HG03025 (cell line): ENCODE data around the gene ITPKA.
A peak's percentile ranks its signal among the peaks of the same experiment; 100 is the strongest.

Experiments
- ATAC-seq: cut with Tn5 transposase; IDR thresholded peaks from one replicate; pipeline ENCODE4 v1.9.1; 2021; ENCODE audit warnings: mild to moderate bottlenecking, moderate library complexity; ENCODE audit not compliant: unreplicated experiment, low FRiP score

Gene ITPKA

GRCh38 chr15:41489641-41490040, 4.0 kb upstream of the ITPKA start:
- no peak for ATAC-seq

DNA sequence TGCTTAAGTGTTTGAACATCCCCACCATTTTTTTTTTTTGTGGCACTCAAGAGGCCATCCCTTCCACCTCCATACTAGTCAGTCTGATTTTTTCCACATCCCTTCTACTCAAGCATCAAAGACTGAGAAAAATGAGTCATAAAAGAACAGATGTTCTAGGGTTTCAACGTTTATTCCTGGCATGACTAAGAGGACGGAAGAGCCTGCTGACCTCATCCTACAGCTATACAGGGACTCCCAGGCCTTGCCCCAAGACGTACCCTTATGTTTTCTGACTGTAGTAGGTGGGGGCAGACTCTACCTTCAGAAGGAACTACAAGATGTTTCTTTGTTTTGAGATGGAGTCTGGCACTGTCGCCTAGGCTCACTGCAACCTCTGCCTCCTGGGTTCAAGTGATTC, 3.3 kb upstream of the ITPKA start:
- no peak for ATAC-seq

DNA sequence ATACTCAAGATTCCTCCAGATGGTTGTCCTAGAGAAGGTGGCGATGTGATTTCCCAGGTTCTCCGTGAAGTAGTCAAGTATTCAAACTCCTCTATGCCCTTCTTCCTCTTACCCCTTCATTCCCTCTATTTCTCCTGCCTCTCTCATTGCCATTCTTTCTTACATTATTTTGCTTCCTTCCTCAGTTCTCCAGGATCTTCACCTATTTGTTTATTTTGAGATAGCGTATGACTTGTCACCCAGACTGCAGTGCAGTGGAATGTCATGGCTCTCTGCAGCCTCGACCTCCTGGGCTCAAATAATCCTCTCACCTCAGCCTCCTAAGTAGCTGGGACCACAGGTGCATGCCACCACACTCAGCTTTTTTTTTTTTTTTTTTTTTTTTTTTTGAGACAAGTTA, 1.8 kb upstream of the ITPKA start:
- ATAC-seq: no peak

DNA sequence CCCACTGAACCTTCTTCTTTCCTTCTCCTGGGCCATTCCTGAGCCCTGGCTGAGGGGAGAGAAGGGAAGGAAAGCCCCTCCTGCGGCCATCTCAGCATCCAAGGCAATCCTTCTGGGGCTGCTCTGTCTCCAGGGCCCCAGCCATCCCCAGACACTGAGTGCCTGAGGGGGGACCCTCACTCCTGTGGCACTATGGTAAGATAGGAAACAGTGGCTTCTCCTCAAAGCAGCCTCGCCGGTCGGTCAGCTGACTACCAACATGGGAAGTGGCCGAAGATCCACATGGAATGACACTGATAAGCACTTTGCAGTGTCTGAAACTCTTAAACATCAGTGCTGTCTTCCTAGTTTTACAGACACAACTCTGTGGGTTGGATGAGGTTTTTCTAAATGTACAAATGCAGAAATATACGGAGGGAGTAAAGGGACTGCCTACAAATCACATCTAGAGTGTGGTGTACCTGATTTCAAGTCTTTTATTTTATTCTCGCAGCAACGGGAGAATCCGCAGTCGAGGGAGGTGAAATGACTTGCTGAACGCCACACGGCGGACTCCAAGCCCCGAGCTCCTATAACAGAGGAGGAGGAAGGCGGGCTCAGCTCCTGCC, 973 bp upstream of the ITPKA start:
- no peak for ATAC-seq

DNA sequence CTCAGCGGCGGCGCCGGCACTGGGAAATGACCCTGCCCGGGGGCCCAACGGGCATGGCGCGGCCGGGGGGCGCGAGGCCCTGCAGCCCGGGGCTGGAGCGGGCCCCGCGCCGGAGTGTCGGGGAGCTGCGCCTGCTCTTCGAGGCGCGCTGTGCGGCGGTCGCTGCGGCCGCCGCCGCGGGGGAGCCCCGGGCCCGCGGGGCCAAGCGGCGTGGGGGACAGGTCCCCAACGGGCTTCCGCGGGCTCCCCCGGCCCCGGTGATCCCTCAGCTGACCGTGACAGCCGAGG, 172 bp downstream of the ITPKA start:
- ATAC-seq: no peak

- peak; percentile 10 for ATAC-seq
Observed at GRCh38 chr15:41494190-41494921, 682 bp downstream of the ITPKA start.

GRCh38 chr15:41494922-41495735, 1.5 kb downstream of the ITPKA start:
- ATAC-seq: no peak

GRCh38 chr15:41495736-41496599, 2.3 kb downstream of the ITPKA start:
- ATAC-seq: no peak

DNA sequence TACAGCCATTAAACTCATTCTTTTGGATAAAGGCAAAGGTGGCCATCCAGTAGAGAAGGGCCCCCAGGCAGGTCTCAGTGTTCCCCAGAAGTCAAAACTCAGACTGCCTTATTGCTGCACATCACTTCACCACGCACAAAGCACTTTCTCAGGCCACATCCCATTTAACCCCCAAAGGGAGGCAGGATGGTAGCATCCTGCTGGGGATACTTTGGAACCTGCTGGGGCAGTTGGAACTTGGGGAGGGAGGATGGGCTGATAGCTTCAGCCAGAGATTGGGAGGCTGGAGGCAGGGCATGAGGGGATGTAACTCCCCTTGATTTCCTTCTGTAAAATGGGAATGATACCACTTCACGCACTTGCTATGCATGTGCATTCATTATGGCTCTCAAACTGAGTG, 5.0 kb downstream of the ITPKA start:
- no peak for ATAC-seq

DNA sequence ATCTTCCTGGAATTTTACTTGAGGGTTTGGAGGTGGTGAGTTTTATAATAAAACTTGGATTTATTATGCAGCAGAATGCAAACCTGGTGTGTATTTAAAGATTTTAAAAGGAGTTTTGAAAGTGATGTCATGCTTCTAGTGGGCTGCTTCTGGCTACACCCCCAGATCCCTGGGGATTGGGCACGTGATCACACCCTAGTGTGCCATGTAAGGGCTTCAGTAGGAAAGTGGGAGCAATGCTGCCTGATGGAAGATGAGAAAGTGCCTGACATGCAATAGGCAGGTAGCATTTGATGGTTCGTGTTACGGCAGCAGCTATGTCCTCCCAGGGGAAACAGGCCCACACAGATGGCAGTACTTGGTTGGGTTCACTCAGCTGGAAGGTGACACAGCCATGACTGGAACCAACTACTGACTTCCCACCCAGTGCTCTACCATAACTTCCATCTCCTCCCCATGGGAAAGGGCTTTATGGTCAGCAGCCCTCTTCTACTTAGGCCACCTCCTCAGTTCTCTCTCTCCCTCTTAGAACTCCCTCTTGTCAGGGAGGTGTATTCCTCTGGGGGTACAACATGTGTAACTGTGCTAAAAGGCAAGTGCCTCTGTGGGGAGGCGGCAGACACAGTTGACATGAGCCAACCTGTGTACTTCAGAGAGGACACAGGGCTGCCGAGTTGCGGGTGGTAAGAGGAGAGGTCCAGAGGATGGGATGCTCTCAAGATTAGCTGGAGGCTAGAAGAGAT, 5.6 kb downstream of the ITPKA start:
- ATAC-seq: no peak

- ATAC-seq: no peak
Observed at GRCh38 chr15:41501191-41501917, 7.7 kb downstream of the ITPKA start.

DNA sequence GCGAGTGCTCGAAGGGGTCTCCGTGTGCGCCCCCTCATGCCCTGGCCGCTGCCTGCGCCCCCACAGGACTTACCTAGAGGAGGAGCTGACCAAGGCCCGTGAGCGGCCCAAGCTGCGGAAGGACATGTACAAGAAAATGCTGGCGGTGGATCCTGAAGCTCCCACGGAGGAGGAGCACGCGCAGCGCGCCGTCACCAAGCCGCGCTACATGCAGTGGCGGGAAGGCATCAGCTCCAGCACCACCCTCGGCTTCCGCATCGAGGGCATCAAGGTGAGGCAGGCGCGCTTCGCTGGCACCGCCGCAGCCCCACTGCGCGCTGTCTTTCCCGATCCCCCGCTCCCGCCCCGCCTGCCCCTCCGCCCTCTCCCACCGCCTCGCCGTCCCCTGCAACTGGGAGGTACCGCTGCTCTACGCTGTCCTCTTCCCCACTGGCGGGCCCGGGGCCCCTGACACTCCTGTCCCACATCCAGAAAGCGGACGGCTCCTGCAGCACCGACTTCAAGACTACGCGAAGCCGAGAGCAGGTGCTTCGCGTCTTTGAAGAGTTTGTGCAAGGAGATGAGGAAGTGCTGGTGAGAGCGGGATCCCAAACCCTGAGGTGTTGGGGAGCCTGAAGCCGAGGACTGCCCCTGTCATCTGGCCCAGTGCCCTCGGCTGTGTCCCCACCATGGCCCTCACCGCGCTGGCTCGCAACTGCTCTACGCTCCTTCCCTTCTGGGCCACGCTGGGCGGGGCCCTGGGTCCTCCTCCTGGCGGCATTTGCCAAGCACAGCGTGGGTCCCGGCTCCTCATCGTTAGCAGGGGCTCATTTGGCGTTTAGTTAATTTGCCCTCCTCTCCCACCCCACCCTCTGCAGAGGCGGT, 8.5 kb downstream of the ITPKA start:
- ATAC-seq: no peak

GRCh38 chr15:41502795-41503668, 9.4 kb downstream of the ITPKA start:
- no peak for ATAC-seq

DNA sequence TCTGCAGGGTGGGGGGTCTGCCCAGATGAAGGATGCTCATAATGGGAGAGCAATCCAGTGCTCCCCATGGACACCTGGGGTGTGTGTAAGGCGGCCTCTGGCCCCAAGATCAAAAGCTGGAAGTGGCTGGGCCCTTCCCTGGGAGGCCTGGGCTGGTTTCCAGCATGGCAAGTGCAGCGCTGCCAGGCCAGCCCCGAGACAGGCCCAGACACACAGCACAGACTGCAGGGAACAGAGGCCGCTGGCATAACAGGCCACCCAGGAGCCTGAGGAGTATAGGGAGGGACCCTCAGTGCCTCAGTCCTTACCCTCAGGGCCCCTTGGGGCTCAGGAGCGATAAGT, 10.0 kb downstream of the ITPKA start:
- ATAC-seq: no peak

DNA sequence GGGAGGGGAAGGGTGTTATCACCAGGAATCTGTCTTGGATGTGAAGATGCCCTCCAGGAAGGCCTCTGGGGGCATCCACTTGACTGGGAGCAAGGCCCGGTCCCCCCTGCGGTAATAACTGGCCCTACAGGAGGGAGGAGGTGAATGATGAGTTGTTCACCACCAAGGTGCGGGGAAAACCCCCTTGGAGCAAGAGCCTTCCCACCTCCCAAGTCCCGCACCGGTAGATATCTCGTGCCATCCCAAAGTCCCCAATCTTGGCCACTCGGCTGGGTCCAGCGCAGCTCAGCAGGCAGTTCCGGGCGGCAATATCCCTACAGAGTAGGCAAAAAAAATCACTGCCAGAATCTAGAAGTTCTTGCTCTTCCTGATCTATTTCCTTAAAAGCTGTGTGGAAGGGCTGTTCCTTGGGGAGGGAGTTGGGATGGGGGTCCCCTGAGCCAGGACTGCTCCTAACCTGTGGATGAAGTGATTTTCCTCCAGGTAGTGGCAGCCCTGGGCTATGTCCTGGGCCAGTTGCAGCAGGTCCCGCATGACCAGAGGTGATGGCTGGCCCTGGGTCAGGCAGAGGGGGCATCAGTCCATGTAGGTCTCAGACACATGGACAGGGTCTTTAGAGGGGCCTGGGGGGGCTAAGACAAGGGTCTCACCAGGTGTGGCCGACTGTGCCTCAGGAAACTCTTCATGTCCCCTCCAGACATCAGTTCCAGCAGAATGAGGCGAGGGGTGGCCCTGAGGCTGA, 11.2 kb downstream of the ITPKA start:
- ATAC-seq: no peak

GRCh38 chr15:41505776-41506175, 12.1 kb downstream of the ITPKA start:
- no peak for ATAC-seq

- no peak for ATAC-seq
Observed at GRCh38 chr15:41506796-41507341, 13.2 kb downstream of the ITPKA start.
